Measurements from ENCODE around the gene PELI1.

DNA sequence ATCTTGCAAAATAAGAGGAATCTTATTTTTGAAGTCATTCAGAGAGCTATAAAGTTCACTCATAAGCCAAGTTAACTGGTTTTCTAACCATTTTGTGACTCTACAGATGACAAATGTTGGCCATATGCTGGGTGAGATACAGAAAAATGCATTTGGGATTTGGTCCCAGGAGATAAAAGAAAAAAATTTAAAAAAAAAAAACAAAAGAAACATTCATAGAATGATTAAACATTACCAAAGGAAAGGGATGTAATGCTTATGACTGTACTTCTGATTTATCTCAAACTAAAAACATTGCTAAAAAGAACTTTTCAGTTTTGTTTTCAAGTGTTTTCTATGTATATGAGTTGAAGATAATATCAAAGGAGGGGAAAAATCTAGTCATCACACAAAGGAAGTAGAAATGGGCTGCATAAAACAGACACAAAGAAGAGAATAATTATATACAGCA, 43.1 kb downstream of the PELI1 start:
- TF ChIP-seq, protein P1, sequence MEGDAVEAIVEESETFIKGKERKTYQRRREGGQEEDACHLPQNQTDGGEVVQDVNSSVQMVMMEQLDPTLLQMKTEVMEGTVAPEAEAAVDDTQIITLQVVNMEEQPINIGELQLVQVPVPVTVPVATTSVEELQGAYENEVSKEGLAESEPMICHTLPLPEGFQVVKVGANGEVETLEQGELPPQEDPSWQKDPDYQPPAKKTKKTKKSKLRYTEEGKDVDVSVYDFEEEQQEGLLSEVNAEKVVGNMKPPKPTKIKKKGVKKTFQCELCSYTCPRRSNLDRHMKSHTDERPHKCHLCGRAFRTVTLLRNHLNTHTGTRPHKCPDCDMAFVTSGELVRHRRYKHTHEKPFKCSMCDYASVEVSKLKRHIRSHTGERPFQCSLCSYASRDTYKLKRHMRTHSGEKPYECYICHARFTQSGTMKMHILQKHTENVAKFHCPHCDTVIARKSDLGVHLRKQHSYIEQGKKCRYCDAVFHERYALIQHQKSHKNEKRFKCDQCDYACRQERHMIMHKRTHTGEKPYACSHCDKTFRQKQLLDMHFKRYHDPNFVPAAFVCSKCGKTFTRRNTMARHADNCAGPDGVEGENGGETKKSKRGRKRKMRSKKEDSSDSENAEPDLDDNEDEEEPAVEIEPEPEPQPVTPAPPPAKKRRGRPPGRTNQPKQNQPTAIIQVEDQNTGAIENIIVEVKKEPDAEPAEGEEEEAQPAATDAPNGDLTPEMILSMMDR (IDR thresholded peaks at IDR 0.05), result no peak
- TF ChIP-seq ZNF138 (CRISPR knock-in tag; conservative IDR thresholded peaks at IDR 0.05) (no peak), ELF4 (CRISPR knock-in tag; IDR thresholded peaks at IDR 0.05; ENCODE audit: low read depth) (no peak)
- TF ChIP-seq, protein P2, sequence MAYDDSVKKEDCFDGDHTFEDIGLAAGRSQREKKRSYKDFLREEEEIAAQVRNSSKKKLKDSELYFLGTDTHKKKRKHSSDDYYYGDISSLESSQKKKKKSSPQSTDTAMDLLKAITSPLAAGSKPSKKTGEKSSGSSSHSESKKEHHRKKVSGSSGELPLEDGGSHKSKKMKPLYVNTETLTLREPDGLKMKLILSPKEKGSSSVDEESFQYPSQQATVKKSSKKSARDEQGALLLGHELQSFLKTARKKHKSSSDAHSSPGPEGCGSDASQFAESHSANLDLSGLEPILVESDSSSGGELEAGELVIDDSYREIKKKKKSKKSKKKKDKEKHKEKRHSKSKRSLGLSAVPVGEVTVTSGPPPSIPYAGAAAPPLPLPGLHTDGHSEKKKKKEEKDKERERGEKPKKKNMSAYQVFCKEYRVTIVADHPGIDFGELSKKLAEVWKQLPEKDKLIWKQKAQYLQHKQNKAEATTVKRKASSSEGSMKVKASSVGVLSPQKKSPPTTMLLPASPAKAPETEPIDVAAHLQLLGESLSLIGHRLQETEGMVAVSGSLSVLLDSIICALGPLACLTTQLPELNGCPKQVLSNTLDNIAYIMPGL (CRISPR knock-in tag; IDR thresholded peaks at IDR 0.05), result no peak

Measured in WTC11 (cell line).